ENCODE data around the gene DDX10. TPM values are rescaled to one million over a fixed set of nuclear protein-coding genes. Genes with fewer than 3 reads are reported as not detected.

The DDX10 gene
- total and polyA plus RNA-seq, 8 donors, result 11.6 to 22.6 (median 17.6) TPM

GRCh38 chr11:108913204-108913603 lies 248.3 kb downstream of the DDX10 start:
- DNase-seq, result no peak
- WGBS, 5 donors, result 77 to 85% (median 81%) methylated on average over 4 of the region's 4 CpGs
- H3K27ac ChIP-seq, result no peak overlapping the region
- H3K4me1 ChIP-seq, result no peaks in the 10 kb centered on the region
- H3K36me3 ChIP-seq, result peaks cover 0 to 6% (median 0%) of the 10 kb centered on the region in 4 donors
- intact Hi-C loops (cut with DNase I; ENCODE audit: low total_unique reads), result no loop called here
- no peaks in the 10 kb centered on the region for H3K9me3 ChIP-seq
- no peak overlapping the region for H3K4me3 ChIP-seq
- TF ChIP-seq POLR2A (IDR thresholded peaks at IDR 0.05) (no peak), POLR2AphosphoS5 (IDR thresholded peaks at IDR 0.05) (no peak), CTCF (IDR thresholded peaks at IDR 0.05) (no peak), EP300 (IDR thresholded peaks at IDR 0.05) (no peak)
- H3K27me3 ChIP-seq, result no peaks in the 10 kb centered on the region

DNA sequence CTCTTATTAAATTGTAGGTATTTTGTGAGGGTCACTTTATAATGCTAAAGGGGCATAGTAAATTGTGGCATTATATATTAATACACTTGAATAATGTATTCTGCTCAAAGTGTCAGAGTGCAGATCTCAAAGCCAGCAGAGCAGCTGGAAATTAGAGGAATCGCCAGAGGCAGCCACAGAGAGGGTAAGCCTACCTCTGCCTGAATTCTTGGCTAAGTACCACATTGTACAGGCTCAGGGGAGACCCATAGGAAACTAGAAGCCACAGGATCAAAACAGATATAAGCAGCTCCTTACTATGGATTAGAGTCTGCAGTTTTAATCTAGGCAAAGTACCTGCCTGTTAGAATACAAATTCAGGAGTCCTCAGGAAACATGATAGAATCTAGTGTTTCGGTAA lies 249.3 kb downstream of the DDX10 start:
- 93 to 98% (median 94%) methylated on average over 2 of the region's 2 CpGs for WGBS, 5 donors
- no peak for TF ChIP-seq EP300 (IDR thresholded peaks at IDR 0.05)
- intact Hi-C loops (cut with DNase I; ENCODE audit: low total_unique reads), result no loop called here
- no peak for DNase-seq
- Histone ChIP-seq H3K4me3 (no peak overlapping the region), H3K9me3 (no peaks in the 10 kb centered on the region), H3K27ac (no peak overlapping the region), H3K4me1 (no peaks in the 10 kb centered on the region), H3K36me3 (peaks cover 0 to 11% (median under 1%) of the 10 kb centered on the region in 4 donors), H3K27me3 (no peaks in the 10 kb centered on the region)

DNA sequence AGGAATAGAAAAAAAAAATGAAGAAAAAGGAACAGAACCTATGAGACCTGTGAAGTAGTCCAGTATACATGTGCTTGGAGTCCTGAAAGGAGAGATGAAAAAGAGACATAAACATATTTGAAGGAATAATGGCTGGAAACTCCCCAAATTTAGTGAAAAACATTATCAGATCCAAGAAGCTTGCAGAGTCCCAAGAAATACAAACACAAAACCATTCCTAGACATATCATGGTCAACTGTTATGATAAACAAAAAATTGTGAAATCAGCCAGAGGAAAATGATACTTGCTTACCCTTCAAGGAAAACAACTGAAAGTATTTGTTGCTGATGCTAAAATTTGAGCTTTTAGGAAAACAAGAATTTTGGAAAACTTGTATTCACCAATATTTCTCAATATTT lies 250.1 kb downstream of the DDX10 start:
- no peak for DNase-seq
- Histone ChIP-seq H3K4me3 (no peak overlapping the region), H3K4me1 (no peaks in the 10 kb centered on the region), H3K27me3 (no peaks in the 10 kb centered on the region), H3K9me3 (no peaks in the 10 kb centered on the region), H3K27ac (no peak overlapping the region), H3K36me3 (peaks cover 0 to 11% (median 2%) of the 10 kb centered on the region in 4 donors)
- intact Hi-C loops (cut with DNase I; ENCODE audit: low total_unique reads), result no loop called here
- TF ChIP-seq POLR2A (IDR thresholded peaks at IDR 0.05) (no peak), EP300 (IDR thresholded peaks at IDR 0.05) (no peak), CTCF (IDR thresholded peaks at IDR 0.05) (no peak), POLR2AphosphoS5 (IDR thresholded peaks at IDR 0.05) (no peak)

GRCh38 chr11:108915666-108916065 lies 250.8 kb downstream of the DDX10 start:
- Histone ChIP-seq H3K27me3 (no peaks in the 10 kb centered on the region), H3K9me3 (no peaks in the 10 kb centered on the region), H3K4me1 (no peaks in the 10 kb centered on the region), H3K36me3 (peaks cover 0 to 11% (median 2%) of the 10 kb centered on the region in 4 donors), H3K4me3 (no peak overlapping the region), H3K27ac (no peak overlapping the region)
- 69 to 80% (median 76%) methylated on average over 2 of the region's 2 CpGs for WGBS, 5 donors
- no peak for DNase-seq
- TF ChIP-seq CTCF (IDR thresholded peaks at IDR 0.05) (no peak), POLR2A (IDR thresholded peaks at IDR 0.05) (no peak), EP300 (IDR thresholded peaks at IDR 0.05) (no peak), POLR2AphosphoS5 (IDR thresholded peaks at IDR 0.05) (no peak)
- intact Hi-C loops (cut with DNase I; ENCODE audit: low total_unique reads), result no loop called here

DNA sequence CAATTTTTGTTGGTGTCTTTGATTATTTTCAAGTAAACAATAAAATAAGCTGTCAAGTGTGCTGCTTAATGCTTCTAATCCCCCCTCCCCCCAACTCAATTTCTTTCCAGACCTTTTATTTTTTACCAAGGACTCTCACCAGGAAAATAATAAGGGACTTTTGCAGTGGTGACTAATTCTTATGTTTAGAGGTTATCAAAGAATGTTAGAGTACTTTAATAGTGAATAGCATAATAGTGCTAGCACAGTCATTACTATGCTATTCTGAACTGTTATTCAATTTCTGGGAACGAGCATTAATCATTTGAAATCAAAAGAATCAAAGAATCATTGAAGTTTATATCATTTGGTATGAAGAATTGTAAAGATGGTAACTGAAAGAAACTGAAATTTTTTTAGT lies 251.4 kb downstream of the DDX10 start:
- no peak overlapping the region for H3K4me3 ChIP-seq
- intact Hi-C loops (cut with DNase I; ENCODE audit: low total_unique reads), result no loop called here
- no peak overlapping the region for H3K27ac ChIP-seq
- no peak for TF ChIP-seq POLR2A (IDR thresholded peaks at IDR 0.05)
- no peak for TF ChIP-seq POLR2AphosphoS5 (IDR thresholded peaks at IDR 0.05)
- TF ChIP-seq CTCF (IDR thresholded peaks at IDR 0.05), result no peak
- no peak for TF ChIP-seq EP300 (IDR thresholded peaks at IDR 0.05)
- 54 to 73% (median 57%) methylated on average over 1 of the region's 1 CpG for WGBS, 5 donors
- H3K36me3 ChIP-seq, result peaks cover 0 to 11% (median 2%) of the 10 kb centered on the region in 4 donors
- H3K27me3 ChIP-seq, result no peaks in the 10 kb centered on the region
- H3K9me3 ChIP-seq, result no peaks in the 10 kb centered on the region
- DNase-seq, result no peak
- no peaks in the 10 kb centered on the region for H3K4me1 ChIP-seq
